GM12864 (cell line): ENCODE measurements around the gene NEO1.

ENCODE experiments used
- DNase-seq: peaks from one replicate; pipeline ENCODE4 v3.0.0-alpha.2; 2011; ENCODE audit warnings: low read depth
- H3K4me3 ChIP-seq: 2 replicates; pipeline ENCODE4 v1.5.1; 2011; ENCODE audit warnings: mild to moderate bottlenecking, low read depth, low read length, control low read depth
- TF ChIP-seq, protein P1 (sequence below): IDR thresholded peaks from 2 replicates; pipeline ENCODE4 v1.5.1; 2011; ENCODE audit warnings: low read depth, mild to moderate bottlenecking, moderate library complexity, low read length, control low read depth, inconsistent platforms; ENCODE audit errors: missing control alignments

The NEO1 gene

DNA sequence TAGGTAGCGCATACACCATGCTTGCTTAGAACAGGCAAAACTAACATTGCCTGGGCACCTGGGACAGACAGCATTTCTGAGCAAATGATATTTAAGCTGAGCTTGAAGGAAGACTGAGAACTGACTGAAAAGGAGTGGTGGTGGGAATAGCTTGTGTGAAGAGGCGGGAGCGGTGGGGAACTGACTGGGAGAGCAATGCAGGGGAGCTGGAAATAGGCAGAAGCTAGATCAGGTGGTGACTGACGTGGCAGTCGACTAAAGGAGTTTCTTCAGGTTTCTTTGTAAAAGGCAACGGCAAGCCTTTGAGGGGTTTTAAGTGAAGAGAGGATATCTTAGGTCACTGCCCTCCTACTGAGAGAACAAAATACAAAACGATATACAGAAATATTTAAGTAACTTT is 61.8 kb downstream of the NEO1 start:
- H3K4me3 ChIP-seq: no peak overlapping the region
- no peak for DNase-seq
- TF ChIP-seq, protein P1, sequence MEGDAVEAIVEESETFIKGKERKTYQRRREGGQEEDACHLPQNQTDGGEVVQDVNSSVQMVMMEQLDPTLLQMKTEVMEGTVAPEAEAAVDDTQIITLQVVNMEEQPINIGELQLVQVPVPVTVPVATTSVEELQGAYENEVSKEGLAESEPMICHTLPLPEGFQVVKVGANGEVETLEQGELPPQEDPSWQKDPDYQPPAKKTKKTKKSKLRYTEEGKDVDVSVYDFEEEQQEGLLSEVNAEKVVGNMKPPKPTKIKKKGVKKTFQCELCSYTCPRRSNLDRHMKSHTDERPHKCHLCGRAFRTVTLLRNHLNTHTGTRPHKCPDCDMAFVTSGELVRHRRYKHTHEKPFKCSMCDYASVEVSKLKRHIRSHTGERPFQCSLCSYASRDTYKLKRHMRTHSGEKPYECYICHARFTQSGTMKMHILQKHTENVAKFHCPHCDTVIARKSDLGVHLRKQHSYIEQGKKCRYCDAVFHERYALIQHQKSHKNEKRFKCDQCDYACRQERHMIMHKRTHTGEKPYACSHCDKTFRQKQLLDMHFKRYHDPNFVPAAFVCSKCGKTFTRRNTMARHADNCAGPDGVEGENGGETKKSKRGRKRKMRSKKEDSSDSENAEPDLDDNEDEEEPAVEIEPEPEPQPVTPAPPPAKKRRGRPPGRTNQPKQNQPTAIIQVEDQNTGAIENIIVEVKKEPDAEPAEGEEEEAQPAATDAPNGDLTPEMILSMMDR: no peak

- DNase-seq: no peak
Measured at GRCh38 chr15:73116164-73116563, 63.9 kb downstream of the NEO1 start.

DNA sequence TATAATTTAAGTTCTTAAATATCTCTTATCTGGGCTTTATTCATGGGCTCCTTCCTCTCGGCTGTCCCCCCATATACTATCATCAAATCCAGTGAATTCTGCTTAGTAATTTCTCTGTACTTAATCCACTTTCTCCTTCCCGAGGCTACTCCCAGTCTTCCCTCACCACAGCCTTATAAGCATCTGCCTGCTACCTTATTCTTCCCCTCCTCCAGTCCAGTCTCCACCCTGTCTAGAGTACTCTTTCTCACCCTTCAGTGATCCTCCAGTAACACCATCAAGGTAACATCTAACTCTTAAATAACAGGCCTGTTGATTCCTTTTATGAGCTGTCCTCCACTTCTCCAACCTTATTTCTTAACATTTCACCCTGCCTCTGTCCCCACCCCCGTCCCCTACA is 65.8 kb downstream of the NEO1 start:
- H3K4me3 ChIP-seq: no peak overlapping the region
- TF ChIP-seq, protein P1: no peak
- no peak for DNase-seq

More at GRCh38 chr15:73116164-73116563, 63.9 kb downstream of the NEO1 start:
- TF ChIP-seq, protein P1: no peak
- H3K4me3 ChIP-seq: no peak overlapping the region

DNA sequence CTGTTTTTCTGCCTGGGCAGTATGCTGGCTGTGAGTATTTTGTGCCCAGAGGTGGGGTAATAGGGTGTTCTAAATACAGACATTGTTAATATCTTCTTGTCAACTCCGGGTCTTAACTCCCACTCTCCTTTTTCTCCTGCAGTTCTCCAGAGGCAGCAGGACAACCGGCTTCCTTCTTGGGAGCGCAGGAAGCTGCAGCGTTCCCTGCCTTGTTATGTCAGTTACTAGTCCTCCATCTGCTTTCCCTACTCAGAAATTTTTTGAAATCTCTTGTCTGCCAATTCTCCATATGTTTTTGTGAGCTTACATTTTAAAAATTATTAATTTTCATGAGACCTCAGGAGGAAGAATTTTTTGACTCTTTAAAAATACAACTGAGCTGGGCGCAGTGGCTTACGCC is 67.2 kb downstream of the NEO1 start:
- TF ChIP-seq, protein P1: no peak
- H3K4me3 ChIP-seq: no peak overlapping the region
- DNase-seq: no peak

- DNase-seq: no peak
- TF ChIP-seq, protein P1: no peak
- H3K4me3 ChIP-seq: no peak overlapping the region
Measured at GRCh38 chr15:73120269-73120668, 68.0 kb downstream of the NEO1 start.

- DNase-seq: no peak
- TF ChIP-seq, protein P1: no peak
- H3K4me3 ChIP-seq: no peak overlapping the region
Measured at GRCh38 chr15:73125219-73125618, 73.0 kb downstream of the NEO1 start.

- H3K4me3 ChIP-seq: no peak overlapping the region
- TF ChIP-seq, protein P1: peak; percentile 91
- DNase-seq: no peak
Measured at GRCh38 chr15:73127302-73127936, 75.2 kb downstream of the NEO1 start.
